Nucleus accumbens (tissue), 56 donors: ENCODE data around the gene RPL28.
A peak's percentile ranks its signal among the peaks of the same experiment; 100 is the strongest.

Source experiments
- DNase-seq, 56 donors: peaks; one replicate each; lab custom pipeline; 2025; lab: John Stamatoyannopoulos, UW

RPL28 gene

GRCh38 chr19:55352549-55353145 is 33.1 kb upstream of the RPL28 start:
- DNase-seq, result no peak

- no peak for DNase-seq
Measured at GRCh38 chr19:55353356-55353802, 32.4 kb upstream of the RPL28 start.

DNA sequence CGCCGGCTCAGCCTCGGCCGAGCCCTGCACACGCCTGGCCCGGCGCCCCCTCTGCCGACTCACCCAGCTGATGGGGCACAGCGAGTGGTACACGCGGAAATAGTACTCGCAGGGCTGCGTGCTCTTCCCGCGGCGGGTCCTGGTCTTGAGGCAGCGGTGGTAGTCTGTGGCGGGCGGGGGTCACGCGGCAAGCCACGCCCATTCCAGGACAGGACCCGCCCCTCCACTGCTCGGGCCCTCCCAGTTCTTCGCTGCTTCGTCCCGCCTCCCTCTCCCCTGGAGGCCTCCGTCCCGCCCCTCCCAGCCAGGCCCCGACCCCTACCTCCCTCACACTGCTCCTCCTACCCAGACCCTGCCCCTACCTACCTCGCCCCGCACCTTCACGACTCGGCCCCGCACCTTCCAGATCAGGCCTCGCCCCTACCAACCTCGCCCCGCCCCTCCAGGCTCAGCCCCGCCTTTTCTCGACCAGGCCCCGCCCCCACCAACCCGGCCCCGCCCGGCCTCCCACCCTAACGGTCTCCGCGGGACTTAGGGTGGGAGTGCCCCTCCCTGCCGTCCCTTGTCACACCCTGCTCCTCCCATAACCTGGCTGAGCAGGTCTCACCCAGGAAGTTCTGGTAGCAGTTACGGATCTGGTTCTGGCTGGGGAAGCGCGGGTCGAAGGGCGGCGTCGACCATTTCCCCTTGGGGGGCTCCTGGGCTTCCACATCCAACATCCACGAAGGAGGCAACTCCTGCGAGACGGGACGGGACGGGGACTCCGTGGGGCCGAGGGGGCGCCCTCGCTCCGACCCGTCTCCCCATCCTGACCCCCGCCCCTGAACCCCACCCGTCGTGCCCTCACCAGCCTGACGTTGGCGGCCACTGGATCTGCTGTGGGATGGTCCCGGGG is 31.7 kb upstream of the RPL28 start:
- DNase-seq, result peak in 7 of 56 donors; percentile 5 to 83 (median 16)

DNA sequence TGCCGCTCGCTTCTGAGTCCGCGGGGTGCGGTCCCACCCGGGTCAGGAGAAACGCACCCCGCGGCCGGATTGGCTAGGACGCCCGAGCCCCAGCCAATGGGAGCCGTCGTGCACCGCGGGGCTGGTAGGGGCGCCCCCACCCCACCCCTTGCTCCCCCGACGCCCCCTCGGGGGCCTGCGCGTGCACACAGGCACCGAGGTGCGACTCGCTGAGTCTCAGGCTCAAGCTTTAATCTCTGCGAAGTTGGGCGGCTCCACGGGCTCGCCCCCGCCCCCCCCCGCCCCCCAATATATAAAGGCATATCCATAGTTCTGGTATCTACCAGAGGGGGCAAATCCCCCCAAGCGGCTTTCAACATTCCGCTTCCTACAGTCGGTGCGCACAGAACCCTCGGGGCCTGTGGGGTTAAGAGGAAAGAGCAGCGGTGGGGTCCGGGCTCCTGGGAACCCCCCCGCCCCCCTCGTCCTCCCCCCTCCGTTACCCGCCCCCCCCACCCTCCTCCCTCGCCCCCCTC is 31.0 kb upstream of the RPL28 start, which contains the start of gene COX6B2:
Gene COX6B2 (minus strand): TSS at position 22 of the 515 bp plus-strand sequence. CDS start 198 bp downstream, outside the sequence.
- peak in 1 of 56 donors; percentile 38 for DNase-seq

GRCh38 chr19:55355213-55355821 is 30.4 kb upstream of the RPL28 start:
- DNase-seq, result no peak

- no peak for DNase-seq
Measured at GRCh38 chr19:55358493-55358892, 27.2 kb upstream of the RPL28 start.

DNA sequence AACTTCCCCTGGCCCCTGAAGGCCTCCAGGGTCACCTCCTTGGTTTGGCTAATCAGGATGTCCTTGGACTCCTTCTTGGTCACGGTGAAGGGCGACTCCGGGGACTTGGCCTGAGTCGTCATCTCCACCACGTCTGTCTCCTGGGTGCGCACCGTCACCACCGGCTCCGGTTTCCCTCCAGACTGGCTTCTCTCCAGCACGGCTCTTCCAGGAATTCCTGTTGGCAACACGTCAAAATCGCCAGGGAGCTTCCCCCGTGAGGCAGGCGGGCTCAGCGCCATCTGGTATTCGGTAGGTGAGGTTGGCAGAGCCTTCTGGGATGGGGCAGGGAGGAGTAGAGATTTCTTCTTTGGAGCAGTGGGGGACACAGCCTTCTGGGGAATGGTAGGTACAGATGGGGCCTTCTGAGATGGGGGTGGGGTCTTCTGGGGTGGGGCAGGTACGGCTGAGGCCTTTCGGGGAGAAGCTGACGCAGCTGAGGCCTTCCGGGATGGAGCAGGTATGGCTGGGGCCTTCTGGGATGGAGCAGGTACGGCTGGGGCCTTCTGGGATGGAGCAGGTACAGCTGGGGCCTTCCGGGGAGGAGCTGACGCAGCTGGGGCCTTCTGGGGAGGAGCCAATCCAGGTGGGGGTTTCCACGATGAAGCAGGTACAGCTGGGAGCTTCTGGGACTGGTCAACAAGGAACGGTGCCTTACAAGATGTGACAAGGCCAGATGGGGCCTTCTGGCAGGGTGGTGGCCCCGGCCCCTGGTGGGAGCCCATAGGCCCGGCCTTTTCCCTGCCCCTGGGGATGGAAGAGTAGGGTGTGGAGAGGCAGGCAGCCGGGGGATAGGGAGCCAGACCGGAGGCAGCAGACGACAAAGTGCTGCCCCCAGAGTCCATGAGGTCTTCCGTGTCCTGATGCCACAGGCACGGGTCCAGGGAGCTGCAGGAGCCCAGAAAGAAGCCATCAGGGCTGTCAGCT is 26.5 kb upstream of the RPL28 start:
- DNase-seq, result no peak

DNA sequence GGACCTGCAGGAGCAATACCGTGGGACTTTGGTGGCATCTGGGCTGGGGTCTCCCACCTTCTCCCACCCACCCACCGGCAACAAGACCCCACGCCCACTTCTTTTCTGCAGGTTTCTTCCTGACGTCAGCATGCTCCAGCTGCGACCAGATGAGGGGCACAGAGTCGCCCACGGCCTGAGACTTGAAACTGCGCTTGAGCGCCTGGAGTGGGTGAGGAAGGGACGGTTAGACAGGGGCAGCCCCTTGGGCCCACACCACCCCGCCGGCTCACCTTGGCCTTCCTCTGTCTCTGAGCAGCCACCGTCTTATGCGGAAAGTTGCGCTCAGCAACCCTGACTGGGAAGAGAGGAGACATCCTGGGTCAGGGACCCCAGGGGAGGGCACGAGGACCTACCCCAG is 24.8 kb upstream of the RPL28 start:
- DNase-seq, result no peak

DNA sequence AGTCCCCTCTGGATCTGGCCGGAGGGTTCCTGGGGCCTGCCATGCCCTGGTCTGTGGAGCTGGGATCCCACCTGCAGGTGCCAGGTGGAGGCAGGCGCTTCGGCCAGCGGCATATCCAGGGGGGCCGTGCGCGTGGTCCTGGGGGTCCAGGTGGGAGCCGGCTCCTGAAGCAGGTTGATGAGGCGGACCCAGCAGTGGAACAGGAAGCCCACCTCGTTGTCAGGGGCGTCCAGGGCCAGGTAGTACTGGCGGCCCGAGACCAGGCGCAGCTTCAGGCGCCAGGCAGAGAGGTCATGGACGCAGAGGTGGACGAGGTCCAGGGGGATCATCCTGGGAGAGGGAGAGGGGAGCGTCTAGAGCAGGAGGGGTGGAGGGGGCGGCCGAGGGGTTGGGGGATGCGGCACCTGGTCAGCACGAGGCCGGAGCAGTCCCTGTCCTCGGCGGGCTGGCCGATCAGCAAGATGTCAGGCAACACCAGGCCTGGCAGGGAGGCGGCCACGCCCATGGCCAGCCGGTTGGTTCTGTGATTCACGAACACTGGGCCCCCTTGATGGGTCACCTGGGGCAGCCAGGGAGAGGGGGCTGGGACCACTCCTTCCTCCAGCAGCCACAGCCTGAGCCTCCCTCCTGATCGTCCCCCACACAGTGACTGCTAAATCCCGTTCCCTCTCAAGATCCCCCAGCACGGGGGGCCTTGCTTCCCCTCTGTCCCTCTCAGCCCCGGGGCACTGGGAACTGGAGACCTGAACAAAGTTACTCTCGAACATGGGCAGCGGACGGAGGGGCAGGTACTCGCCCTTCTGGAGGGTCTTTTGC is 23.4 kb upstream of the RPL28 start:
- no peak for DNase-seq

DNA sequence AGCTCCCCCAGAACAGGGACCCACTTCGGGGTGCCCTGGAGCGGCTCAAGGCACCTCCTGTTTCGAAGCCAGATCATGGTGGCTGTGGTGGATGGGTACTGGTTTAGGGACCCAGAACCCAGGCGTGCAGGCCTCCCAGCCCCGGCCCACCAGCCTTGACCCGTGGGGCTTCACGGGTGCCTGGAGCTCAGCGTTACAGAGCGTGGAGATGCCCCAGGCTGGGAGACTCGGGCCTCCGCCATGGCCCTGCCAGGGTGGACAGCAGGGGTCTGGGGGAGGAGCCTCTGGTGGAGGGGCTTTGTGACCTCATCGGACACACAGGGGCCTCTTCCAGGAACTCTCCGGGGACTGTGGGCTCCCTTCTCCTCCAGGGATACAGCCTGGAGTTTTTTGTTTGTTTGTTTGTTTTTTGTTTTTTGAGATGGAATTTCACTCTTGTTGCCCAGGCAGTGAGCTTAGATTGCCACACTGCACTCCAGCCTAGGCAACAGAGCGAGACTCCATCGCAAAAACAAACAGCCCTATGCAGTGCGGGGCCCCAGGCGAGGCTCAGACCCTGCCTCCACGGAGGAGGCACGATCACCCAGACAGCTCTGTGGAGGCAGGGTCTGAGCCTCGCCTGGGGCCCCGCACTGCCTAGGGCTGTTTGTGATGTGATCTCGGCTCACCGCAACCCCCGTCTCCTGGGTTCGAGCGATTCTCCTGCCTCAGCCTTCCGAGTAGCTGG is 22.6 kb upstream of the RPL28 start, which contains the start of gene GARIN5B:
Gene GARIN5B (minus strand): TSS at position 271 of the 727 bp plus-strand sequence. CDS start 194 bp downstream, at position 77.
- DNase-seq, result no peak

GRCh38 chr19:55365245-55365644 is 20.5 kb upstream of the RPL28 start:
- no peak for DNase-seq

DNA sequence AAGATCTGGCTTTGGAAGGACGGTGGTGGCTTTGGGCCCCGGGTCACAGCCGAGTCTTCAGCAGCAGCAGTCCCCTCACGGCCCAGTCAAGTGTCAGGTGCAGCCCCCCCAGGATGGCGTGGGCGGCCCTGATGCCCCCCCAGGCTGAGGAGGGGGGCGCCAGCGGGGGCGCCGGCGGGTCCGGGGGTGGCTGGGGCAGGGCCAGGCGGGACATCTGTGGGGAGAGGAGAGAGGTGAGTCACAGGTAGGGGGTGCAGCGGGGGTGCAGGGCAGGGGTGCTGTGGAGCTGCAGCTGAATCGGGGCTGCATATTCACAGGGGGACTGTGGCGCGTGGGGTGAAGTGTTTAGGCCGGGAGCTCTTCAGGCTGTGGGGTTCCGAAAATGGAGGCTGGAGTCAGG is 19.8 kb upstream of the RPL28 start:
- peak in 6 of 56 donors; percentile 2 to 26 (median 10) for DNase-seq

GRCh38 chr19:55366790-55367189 is 18.9 kb upstream of the RPL28 start:
- no peak for DNase-seq

- no peak for DNase-seq
Measured at GRCh38 chr19:55368106-55368505, 17.6 kb upstream of the RPL28 start.

DNA sequence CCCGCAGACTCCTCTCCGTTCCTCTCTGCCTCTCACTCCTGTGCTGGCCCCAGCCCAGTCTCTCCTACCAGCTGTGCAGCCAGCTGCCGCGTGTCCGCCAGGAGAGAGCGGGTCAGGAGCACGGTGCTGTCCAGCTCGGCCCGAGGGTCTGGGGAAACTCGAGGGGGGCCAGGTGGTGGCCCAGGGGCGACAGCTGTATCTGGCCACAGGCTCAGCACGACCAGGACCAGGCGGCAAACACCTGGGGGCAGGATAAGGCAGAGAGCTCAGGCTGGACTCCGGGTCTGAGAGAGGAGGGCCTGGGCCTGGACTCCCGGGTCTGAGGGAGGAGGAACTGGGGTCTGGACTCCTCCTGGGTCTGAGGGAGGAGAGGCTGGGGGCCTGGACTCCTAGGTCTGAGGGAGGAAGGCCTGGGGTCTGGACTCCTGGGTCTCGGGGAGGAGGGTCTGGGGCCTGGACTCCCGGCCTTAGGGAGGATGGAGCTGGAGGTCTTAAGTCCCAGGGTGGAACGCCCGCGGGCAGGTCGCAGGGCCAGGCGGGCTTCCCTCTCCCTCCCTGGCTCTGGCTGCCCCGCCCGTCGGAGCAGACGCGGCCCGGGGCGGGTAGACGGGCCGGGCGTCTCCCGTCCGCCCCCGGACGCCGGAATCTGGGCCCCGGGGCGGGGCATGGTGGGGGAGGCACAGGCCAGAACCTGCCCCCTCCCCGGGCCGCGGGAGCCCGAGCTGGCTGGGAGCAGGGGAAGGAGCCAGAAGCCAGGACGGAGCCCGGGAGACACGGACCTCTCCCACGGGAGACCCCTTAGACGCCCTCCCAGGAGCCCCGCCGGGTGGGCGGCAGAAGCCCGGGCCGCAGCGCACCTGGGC is 16.8 kb upstream of the RPL28 start:
- peak in 1 of 56 donors; percentile 7 for DNase-seq

- DNase-seq, result no peak
Measured at GRCh38 chr19:55369653-55370304, 16.0 kb upstream of the RPL28 start.
